Fibroblast of villous mesenchyme (primary cell): ENCODE measurements around the gene FOXN1. TPM values are rescaled to one million over a fixed set of nuclear protein-coding genes. Genes with fewer than 3 reads are reported as not detected.
A peak's percentile ranks its signal among the peaks of the same experiment; 100 is the strongest.

Experiments used
- DNase-seq: peaks from one replicate; pipeline ENCODE4 v3.0.0-alpha.2; 2010; ENCODE audit warnings: low read depth
- H3K4me3 ChIP-seq: 2 replicates; pipeline ENCODE4 v1.5.1; 2011; ENCODE audit warnings: low read depth, mild to moderate bottlenecking, low read length
- total RNA-seq: library from RNA; depleted of rRNA; stranded (reverse); fragments of >200 nt; gene quantifications from 2 replicates; pipeline ENCODE4 v1.2.3, GENCODE V29; 2012
- TF ChIP-seq, protein P1 (sequence below): IDR thresholded peaks from 2 replicates; pipeline ENCODE4 v1.5.1; 2012; ENCODE audit warnings: low read depth, mild to moderate bottlenecking, low read length; ENCODE audit not compliant: insufficient read depth

Gene FOXN1
- total RNA-seq, 1 donor: not detected

DNA sequence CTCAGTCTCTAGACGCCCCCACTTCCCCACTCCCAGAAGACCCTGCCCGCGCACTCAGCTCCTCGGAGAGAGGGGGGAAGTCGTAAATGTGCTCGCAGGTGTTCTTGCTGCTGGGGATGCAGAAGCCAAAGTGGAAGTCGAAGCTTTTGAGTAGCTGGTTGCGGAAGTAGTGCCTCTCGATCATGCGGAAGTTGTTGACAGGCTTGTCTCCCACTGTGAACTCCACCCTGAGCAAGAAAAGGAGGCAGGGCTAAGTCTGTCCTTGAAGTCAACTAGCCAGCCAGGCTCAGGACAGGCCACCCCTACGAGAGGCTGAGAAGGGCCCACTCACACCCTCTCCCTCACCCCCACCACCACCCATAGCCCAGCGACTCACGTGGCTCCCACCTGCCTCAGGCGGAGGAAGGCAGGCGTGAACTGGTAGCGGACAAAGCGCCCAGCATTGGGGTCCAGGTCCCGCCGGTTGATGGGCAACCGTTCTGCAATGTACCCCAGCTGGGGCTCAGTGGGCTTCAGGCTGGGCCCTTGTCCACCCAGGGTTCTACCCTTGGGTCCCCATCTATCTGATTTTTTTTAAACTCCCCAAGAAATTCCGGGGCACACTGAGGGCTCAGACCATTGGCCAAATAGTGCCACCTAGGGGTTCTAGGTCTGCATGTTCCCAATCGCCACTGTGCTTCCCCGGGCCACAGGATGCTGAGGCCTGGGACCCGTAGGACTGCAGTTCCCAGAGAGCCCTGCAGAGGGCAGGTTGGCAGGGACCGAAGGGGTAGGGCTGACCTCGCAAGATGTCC, 41.7 kb downstream of the FOXN1 start:
- H3K4me3 ChIP-seq: no peak overlapping the region
- TF ChIP-seq, protein P1, sequence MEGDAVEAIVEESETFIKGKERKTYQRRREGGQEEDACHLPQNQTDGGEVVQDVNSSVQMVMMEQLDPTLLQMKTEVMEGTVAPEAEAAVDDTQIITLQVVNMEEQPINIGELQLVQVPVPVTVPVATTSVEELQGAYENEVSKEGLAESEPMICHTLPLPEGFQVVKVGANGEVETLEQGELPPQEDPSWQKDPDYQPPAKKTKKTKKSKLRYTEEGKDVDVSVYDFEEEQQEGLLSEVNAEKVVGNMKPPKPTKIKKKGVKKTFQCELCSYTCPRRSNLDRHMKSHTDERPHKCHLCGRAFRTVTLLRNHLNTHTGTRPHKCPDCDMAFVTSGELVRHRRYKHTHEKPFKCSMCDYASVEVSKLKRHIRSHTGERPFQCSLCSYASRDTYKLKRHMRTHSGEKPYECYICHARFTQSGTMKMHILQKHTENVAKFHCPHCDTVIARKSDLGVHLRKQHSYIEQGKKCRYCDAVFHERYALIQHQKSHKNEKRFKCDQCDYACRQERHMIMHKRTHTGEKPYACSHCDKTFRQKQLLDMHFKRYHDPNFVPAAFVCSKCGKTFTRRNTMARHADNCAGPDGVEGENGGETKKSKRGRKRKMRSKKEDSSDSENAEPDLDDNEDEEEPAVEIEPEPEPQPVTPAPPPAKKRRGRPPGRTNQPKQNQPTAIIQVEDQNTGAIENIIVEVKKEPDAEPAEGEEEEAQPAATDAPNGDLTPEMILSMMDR: peak; percentile 99
- peak; percentile 66 for DNase-seq

DNA sequence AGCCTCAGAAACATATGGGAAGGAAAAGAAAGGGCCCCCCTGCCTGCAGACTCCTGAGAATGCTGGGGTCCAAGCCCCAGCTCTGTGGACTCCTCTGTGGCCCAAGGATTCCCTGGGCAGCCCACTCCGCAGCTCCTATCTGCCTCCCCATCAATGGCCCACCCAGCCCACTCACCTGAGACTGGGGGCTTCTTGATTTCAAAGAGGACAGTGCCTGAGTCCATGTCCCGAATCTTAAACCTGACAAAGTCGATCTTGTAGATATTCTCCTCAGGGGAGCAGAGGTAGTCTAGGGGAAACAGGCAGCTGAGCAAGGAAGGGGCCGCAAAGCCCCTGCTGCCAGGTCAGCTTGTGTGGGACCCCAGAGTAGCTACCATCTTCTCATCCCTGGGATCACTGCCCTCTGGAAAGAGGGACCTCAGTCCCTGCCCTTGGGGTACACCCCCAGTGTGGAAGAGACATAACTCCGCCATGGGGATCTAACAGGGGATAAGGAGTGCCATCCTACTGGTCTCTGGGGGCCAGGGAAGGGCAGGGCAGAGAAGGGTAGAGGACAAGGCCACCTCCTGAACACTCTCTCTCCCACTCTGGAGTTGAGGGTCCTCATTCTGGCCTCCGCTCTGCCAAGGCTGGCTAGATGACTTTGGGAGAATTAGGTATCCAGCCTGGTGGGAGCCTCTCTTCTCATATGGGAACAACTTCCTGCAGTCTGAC, 42.4 kb downstream of the FOXN1 start:
- DNase-seq: no peak
- no peak overlapping the region for H3K4me3 ChIP-seq
- TF ChIP-seq, protein P1: no peak

DNA sequence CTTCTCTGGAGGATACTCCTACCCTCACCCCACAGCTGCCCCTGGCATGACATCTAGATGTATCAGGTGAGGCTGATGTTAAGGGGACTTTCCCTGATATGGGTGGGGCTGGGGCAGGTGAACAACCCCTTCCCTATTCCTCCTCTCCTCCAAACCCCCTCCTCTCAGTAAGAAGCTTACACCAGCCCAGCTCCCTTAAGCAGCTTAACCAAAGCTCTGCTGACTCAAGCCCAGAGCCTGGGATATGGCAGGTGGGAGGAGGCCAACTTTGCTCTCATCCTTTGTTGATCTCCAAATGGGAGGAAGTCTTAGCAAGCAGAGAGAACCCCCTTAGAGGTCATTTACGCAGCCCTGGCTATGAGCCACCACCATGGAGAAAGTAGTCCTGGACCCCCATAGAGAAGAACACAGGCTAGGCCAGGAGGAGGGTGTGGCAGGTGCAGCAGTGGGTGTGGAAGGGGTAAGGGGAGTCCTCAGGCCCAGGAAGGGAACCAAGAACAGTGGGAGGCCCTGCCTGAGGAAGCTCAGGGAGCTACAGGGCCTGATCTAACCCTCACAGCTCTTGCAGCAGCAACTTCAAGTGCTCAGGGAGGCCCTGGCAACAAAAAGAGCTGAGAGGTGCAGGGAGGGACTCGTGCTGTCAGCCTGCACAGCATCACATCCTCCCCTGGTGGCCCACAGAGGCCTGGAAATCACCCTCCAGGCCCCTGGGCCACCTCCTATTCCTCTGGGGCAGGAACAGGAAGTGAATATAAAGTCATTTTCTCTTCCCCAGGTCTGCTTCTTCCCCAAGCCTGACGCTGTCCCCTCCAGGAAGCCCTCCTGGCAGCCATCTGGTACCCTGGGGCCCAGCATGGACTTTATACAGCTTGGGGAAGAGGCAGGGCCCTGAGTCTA, 43.3 kb downstream of the FOXN1 start:
- no peak for DNase-seq
- TF ChIP-seq, protein P1: no peak
- no peak overlapping the region for H3K4me3 ChIP-seq

DNA sequence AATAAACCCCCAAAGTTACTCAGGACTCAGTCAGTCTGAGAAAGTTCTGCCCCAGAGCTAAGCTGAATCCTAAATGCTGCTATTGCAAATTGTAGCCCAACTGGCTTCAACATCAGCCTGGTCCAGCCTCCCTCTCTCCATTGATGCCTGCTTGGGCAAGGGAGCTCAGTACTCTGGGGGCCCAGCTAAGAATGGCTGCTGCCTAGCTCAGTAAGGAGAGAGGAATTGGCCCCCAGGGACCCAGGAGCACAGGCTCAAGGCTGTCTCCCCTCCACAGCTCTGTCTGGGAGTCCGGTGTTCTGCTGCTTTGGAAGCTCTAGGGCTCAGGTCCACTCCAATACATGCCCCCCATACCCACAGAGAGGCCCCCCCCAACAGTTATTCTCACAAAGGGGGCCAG, 44.7 kb downstream of the FOXN1 start:
- TF ChIP-seq, protein P1: no peak
- no peak overlapping the region for H3K4me3 ChIP-seq
- no peak for DNase-seq

DNA sequence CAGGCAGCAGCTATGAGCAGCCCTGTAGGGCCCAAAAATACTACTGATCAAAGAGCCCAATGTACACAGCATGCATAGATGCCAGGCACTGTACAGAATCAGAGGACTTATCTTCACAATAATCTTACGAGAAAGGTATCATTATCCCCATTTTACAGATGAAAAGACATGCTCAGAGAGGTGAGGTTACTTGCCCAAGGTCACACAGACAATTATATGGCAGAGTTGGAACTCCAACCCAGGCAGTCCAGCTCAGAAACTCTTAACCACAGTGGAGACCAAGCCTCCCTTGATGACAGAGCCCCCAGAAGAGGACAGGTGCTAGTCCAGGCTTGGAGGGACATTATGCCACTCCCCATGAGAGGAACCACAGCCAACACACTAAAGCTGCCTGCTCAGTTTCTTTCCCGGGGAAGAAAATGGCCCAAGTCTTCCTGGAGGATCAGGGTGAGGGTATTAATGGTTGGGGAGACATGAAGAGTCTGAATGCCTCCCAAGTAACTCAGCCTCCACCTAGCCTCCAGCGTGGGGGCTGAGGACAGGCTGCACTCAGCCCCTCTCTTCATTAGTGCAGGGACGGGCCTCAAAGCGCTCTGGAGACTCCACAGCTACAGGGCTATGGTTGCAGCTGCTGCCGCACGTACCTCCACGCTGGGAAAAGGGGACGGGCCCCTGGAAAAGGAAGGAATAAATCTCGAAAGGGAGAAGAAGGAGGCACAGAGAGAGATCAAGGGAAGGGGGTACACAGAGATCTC, 45.5 kb downstream of the FOXN1 start:
- DNase-seq: peak; percentile 33
- TF ChIP-seq, protein P1: no peak

DNA sequence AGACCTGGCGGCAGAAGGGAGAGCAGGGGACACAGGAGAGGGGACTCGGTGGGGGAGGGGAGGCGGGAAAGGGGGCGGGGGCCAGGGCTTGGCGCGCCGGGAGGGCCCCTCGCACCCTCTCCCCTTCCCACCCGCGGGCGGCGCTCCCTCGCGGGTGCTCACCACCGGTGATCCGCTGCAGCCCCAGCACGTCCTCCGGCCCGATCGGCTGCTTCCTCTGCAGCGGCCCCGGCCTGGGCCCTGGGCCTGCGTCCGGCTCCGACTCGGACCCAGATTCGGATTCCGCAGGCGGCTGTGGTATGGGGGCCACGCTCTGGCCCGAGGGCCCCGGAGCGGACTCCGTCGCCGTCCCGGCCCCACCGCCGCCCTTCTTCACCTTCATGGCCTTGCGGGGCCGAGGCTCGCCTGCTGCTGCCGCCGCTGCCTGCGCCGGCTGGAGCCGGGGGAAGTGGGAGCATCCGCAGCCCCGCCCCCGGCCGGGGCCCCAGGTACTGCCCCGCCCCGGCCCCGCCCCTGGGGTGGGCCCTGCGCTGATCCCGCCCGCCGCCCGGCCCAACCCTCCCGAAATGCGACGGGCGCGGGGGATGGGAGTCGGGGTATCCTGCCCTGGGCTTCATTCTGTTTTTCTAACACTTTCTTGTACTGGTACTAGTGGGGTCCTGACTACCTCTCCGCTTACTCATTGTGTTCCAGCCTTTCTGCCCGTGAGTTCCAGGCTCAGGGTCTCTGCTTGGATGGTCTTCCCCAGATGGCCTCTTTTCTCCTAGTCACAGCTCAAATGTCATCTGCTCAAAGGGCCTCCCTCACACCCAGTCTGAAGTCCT, 46.2 kb downstream of the FOXN1 start, which contains the start of gene UNC119:
UNC119 (minus strand) TSS at position 449 of the 824 bp plus-strand sequence; CDS start at position 382, 67 bp downstream.
- DNase-seq: peak; percentile 62
- TF ChIP-seq, protein P1: no peak
- peak within 1 kb of the TSS; percentile 79 for H3K4me3 ChIP-seq

More for the DNA sequence above, 45.5 kb downstream of the FOXN1 start:
- H3K4me3 ChIP-seq: peak overlapping the region; percentile 79
